SK-N-MC (cell line): ENCODE data around the gene CACFD1.

ENCODE experiments used
- EZH2 ChIP-seq: fragments of 200-600 bp; sonication (generic); IDR thresholded peaks from one replicate; pipeline ENCODE4 v1.6.1; 2017; ENCODE audit warnings: antibody characterized with exemption
- FOXP2 ChIP-seq: optimal IDR thresholded peaks from 2 replicates; pipeline ENCODE3; 2011; ENCODE audit warnings: mild to moderate bottlenecking, moderate library complexity; ENCODE audit not compliant: insufficient read depth; ENCODE audit errors: extremely low read length, control extremely low read depth
- POLR2AphosphoS5 ChIP-seq: IDR thresholded peaks from 2 replicates; pipeline ENCODE4 v1.6.1; 2012; ENCODE audit warnings: mild to moderate bottlenecking, low read depth, low read length, borderline replicate concordance

- TF ChIP-seq POLR2AphosphoS5: no peak
- no peak for TF ChIP-seq EZH2
- no peak for TF ChIP-seq FOXP2
Measured at GRCh38 chr9:133472277-133472645, 12.5 kb downstream of the CACFD1 start.
